NCI-H146 (cell line): Measurements from ENCODE around the gene ZNF14.
"Not testable (repeated sequence)": the region's sequence is repeated elsewhere in the genome, so short reads cannot be mapped to it uniquely, and the experiment has no call there.

Experiments
- DNase-seq: peaks from one replicate; lab custom pipeline; 2025; lab: John Stamatoyannopoulos, UW

The ZNF14 gene

GRCh38 chr19:19732579-19733501 is at the start of gene ZNF14:
TSS of gene ZNF14 (minus strand) at chr19:19733112. CDS start at chr19:19732958, 154 bp downstream.
- DNase-seq, result peak; percentile 99

GRCh38 chr19:19781791-19782190 is 48.9 kb upstream of the ZNF14 start:
- not testable (repeated sequence) for DNase-seq

DNA sequence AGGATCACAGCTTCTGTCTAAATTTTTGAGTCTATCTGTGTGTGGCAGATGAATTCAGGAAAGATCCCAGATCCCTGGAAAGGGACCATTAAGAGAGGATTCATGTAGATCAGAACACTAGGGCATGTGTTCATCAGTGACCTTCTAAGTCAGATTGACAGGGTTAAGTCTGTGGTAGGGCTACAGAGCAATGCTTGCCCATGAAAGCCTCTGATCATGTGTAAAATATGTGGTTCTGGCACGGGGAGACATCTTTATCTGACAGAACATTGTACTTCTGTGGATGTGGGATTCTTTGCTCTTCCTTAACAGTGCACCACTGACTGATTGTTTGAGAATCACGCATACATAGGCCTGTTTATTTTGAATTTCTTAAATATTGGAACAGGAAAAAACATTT is 45.8 kb upstream of the ZNF14 start:
- no peak for DNase-seq

DNA sequence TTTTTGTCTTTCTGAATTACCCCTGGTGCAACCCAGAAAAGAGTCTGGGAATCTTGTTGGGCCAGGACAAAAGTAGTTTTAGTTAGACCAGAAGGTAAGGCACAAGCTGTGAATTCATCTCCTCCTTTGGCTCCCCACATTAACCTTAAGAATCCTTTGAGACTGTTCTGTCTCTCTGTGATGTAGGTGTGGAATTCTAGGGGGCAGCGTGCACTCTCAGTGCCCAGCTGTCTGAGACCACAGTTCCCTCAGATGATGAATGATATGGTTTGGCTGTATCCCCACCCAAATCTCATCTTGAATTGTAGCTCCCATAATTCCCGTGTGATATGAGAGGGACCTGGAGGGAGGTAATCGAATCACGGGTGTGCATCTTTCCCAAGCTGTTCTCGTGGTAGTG is 44.8 kb upstream of the ZNF14 start:
- no peak for DNase-seq

DNA sequence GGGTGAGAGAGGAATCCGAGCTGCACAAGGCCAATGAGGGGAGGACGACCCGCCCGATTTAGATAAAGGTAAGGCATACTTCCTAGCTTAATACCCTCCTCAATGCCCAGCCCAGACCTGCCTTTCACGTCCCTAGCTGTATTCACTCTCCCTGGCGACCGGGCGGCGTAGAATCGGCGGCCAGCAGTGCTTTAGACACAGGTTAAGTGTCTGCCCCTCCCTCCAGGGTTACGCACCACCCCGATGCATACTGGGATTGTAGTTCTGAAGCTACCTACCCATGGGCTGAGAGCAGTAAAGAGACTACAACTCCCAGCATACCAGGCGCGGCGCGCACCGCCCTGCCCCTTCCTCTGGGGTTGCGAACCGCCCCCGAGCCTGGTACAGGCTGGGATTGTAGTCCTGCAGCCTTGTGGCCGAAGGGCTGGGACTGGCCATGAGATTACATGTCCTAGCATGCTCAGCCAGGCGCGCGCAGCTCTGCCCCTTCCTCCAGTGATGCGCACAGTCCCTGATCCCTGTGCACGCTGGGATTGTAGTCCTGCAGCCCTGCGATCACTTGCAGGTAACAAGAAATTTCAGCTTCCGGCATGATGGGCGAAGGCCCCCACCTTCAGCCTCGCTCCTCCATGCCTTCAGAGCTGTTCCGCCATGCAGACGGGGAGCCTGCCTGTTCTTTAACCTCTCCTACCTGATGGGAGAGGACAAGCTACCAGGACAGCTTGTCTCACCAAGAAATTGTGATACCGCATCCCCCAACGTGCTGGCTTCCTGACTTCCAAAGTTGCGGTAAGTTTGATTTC is 43.5 kb upstream of the ZNF14 start:
- peak; percentile 100 for DNase-seq

- DNase-seq, result peak; percentile 75
Measured at GRCh38 chr19:19775891-19776205, 42.9 kb upstream of the ZNF14 start.

GRCh38 chr19:19774354-19775033 is 41.6 kb upstream of the ZNF14 start:
- DNase-seq, result peak; percentile 44

DNA sequence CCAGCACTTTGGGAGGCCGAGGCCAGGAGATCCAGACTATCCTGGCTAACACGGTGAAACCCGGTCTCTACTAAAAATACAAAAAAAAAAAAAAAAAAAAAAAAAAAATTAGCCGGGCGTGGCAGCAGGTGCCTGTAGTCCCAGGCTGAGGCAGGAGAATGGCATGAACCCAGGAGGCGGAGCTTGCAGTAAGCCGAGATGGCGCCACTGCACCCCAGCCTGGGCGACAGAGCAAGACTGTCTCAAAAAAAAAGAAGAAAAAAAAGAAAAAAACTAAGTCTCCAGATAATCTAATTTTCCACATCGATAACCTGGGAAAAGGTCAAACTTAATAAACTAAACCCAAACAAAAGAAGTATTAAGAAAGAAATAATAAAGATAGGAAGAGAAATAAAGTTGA is 39.1 kb upstream of the ZNF14 start:
- DNase-seq, result peak; percentile 67

- DNase-seq, result not testable (repeated sequence)
Measured at GRCh38 chr19:19769971-19770370, 37.1 kb upstream of the ZNF14 start.

- no peak for DNase-seq
Measured at GRCh38 chr19:19758164-19758563, 25.3 kb upstream of the ZNF14 start.

DNA sequence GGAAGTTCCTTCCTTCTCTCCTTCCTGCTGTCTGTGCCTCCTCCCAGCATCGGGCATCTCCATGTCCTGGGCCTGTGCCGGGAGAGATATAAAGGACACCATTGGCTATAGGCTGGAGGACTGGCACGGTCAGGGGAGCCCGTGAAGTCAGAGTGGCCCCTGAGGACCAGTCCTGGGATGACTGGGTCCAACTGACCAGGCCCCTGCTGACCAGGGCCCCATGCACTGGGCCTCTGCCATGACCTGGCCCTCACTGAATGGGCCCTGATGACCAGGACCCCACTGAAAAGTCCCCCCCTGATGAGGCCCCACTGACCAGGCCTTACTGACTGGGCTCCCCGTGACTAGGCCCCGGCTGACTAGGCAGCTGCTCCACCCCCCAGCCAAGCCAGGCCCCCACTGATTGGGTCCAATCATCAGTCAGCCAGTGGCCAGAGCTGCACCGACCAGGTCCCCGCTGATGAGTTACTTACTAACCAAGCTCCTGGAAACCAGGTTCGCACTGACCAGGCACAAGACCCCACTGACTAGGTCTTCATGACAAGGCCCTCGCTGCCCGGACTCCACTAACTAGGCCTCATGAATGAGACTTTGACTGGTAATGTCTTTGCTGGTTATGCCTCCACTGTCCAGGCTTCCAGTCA is 20.0 kb upstream of the ZNF14 start:
- no peak for DNase-seq

DNA sequence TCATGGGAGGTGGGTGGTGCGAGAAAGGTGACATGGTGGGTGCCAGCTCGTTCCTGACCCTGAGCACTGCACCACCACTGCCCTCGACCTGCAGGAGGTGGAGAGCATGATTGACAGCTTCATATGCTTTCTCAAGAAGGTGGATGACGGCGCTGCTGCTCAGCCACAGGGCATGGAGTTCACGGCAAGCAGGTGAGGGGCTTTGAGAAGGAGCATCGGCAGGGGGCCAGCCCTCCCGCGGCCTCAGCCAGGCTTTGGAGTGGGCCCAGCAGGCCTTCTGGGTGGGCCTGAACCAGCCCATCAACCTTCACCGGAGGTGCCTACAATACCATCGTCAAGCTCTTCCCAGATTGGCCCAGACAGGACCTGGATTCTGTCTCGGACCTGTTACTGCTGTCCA is 18.9 kb upstream of the ZNF14 start:
- DNase-seq, result no peak

DNA sequence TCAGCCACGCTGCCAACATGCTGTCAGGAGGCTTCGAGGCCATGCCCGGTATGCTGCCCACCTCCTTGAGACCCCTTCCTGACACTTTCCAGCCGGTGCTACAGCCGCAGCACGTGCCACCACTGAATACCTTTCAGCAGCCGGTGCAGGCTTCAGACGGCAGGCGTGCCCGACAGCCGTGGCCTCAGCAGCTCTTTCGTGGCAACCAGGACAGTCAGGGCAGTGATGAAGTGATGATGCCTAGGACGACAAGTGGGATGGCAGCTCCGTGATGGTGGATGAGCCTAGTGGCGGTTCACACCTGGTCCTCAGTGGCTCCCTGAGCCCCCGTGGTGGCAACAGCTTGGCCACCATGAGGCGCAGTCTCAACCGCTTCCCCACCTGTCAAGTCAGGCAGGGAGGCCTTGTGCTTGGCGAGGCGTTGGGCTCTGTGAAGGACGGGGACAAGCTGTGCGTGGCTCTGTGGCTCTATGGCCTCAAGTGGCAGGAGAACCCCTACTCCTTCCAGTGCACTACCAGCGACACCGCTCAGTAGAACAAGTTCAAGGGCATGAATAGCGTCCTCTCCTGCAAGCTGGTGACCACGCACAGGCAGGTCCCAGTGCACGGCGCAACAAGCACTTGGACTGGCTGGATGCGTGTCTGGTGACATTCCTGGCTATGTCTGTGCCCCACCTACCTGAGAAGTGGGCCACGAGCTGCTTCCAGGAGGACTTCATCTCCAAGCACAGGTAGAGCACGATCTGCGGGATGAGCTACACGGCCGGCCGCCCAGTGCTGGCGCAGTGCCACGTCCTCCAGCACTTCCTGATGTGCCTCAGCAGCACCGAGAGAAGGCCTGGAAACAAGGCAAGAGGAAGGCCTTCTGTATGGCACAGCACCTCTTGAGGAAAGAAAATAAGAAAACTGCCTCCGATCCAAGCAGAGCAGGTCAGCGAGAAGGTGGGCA is 18.2 kb upstream of the ZNF14 start:
- no peak for DNase-seq

GRCh38 chr19:19749908-19750841 is 17.3 kb upstream of the ZNF14 start:
- DNase-seq, result no peak

DNA sequence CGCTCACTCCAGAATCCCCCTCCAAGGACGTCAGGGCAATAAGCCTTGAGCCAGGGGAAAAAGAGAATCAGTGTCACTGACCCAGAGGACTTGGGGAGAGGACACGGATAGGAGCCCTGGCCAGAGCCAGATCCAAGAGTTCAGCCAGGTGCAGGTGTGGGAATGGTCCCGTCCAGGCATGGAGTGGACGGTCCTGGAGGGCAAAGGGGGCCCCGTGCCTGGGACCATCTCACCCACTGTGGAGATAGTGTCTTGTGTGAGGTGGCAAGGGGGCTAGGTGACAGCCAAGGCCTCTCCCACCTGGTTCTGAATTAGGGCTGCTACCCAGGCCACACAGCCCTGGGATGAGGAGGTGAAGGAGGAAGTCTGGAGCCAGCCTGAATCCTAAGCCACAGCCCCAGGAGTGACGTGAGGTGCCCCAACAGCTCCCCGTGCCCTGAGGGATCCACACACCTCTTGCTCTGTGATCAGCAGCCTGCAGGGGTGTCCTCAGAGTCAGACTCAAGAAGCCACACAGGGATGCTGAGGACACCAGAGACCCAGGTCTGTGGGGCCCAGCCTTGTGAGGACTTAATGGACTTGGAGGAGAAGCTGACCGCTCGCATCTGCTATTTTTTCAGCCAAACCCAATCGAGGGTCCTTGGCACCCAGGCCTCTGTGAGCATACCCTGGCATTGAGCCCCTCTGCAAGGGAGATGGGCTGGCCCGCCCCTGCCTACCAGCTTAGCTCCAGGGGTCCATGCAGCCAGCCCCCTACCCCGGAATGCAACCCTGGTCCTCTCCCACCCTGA is 16.4 kb upstream of the ZNF14 start:
- no peak for DNase-seq

- DNase-seq, result no peak
Measured at GRCh38 chr19:19748249-19748938, 15.5 kb upstream of the ZNF14 start.

- DNase-seq, result no peak
Measured at GRCh38 chr19:19747357-19748220, 14.7 kb upstream of the ZNF14 start.
